GM19099 (cell line): ENCODE measurements around the gene VAV3.

Source experiments
- POLR2A ChIP-seq: IDR thresholded peaks from 3 replicates; pipeline ENCODE4 v1.6.1; 2011; ENCODE audit warnings: low read depth; ENCODE audit not compliant: insufficient read length; ENCODE audit errors: extremely low read depth

The VAV3 gene

GRCh38 chr1:107858323-107858722 is 106.7 kb downstream of the VAV3 start:
- TF ChIP-seq POLR2A, result no peak

- no peak for TF ChIP-seq POLR2A
Measured at GRCh38 chr1:107851418-107851817, 113.6 kb downstream of the VAV3 start.

GRCh38 chr1:107843989-107844388 is 121.0 kb downstream of the VAV3 start:
- TF ChIP-seq POLR2A, result no peak

- TF ChIP-seq POLR2A, result no peak
Measured at GRCh38 chr1:107842241-107842640, 122.7 kb downstream of the VAV3 start.

- no peak for TF ChIP-seq POLR2A
Measured at GRCh38 chr1:107840725-107841124, 124.3 kb downstream of the VAV3 start.

- no peak for TF ChIP-seq POLR2A
Measured at GRCh38 chr1:107838056-107838455, 126.9 kb downstream of the VAV3 start.

GRCh38 chr1:107835151-107835670 is 129.8 kb downstream of the VAV3 start:
- TF ChIP-seq POLR2A, result no peak

- no peak for TF ChIP-seq POLR2A
Measured at GRCh38 chr1:107833061-107833460, 131.9 kb downstream of the VAV3 start.

- no peak for TF ChIP-seq POLR2A
Measured at GRCh38 chr1:107831921-107832320, 133.1 kb downstream of the VAV3 start.

- no peak for TF ChIP-seq POLR2A
Measured at GRCh38 chr1:107830526-107830925, 134.5 kb downstream of the VAV3 start.

- no peak for TF ChIP-seq POLR2A
Measured at GRCh38 chr1:107830075-107830474, 134.9 kb downstream of the VAV3 start.

- TF ChIP-seq POLR2A, result no peak
Measured at GRCh38 chr1:107829036-107829770, 135.8 kb downstream of the VAV3 start.

- no peak for TF ChIP-seq POLR2A
Measured at GRCh38 chr1:107824946-107825345, 140.0 kb downstream of the VAV3 start.

GRCh38 chr1:107821340-107821739 is 143.6 kb downstream of the VAV3 start:
- no peak for TF ChIP-seq POLR2A

- TF ChIP-seq POLR2A, result no peak
Measured at GRCh38 chr1:107820801-107821200, 144.2 kb downstream of the VAV3 start.

- no peak for TF ChIP-seq POLR2A
Measured at GRCh38 chr1:107817935-107818334, 147.0 kb downstream of the VAV3 start.

GRCh38 chr1:107817206-107817605 is 147.8 kb downstream of the VAV3 start:
- TF ChIP-seq POLR2A, result no peak
